ENCODE data around the gene ICOS.
"Not testable (repeated sequence)": the region's sequence is repeated elsewhere in the genome, so short reads cannot be mapped to it uniquely, and the experiment has no call there.

ICOS gene

GRCh38 chr2:203918839-203919238 lies 17.7 kb upstream of the ICOS start:
- DNase-seq = no peak

GRCh38 chr2:203925512-203926158 lies 10.9 kb upstream of the ICOS start:
- DNase-seq = no peak

DNA sequence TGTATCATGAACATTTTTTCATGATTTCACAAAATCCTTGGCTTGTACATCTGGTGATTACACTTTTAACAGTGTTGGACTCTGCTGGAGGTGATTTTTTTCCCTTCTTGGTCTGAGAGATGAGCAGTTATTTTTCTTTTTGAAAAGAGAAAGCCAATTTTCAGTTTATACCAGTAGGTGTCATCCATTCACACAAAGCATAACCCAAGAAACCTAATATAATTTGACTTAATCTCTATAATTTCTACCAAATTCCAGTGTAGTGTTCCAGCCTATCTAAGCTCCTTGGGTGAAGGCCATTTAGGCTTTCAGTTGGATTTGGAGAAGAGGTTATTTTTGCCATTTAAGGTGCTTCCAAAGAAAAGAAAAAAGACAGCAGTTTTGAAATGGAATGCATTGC lies 7.7 kb upstream of the ICOS start:
- DNase-seq = no peak

- DNase-seq = not testable (repeated sequence)
Measured at GRCh38 chr2:203931262-203931661, 5.3 kb upstream of the ICOS start.

- no peak for DNase-seq
Measured at GRCh38 chr2:203934041-203934492, 2.5 kb upstream of the ICOS start.

- no peak for DNase-seq
Measured at GRCh38 chr2:203934711-203935438, 1.7 kb upstream of the ICOS start.

GRCh38 chr2:203935568-203935967 lies 995 bp upstream of the ICOS start:
- DNase-seq = no peak

- no peak for DNase-seq
Measured at GRCh38 chr2:203936949-203937348, 386 bp downstream of the ICOS start.

- no peak for DNase-seq
Measured at GRCh38 chr2:203937788-203938187, 1.2 kb downstream of the ICOS start.

GRCh38 chr2:203940039-203940438 lies 3.5 kb downstream of the ICOS start:
- no peak for DNase-seq

GRCh38 chr2:203943493-203944382 lies 7.2 kb downstream of the ICOS start:
- DNase-seq = not testable (repeated sequence)

DNA sequence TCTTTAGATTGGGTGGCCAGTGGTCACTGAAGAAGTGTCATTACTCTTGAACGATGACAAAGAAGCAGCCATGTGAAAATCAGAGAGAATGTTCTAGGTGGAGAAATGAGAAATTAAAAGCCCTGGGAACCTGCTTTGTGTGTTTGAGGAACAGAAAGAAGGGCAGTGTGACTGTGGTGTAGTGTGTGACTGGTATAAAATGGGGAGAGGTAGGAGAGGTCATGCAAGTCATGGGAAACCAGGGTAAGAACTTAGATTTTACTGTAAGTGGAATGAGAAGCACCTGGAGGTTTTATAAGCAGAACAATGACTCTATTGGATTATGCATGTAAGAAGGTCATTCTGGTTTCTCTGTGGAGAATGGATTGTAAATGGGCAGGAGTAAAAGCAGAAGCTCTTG lies 12.2 kb downstream of the ICOS start:
- DNase-seq = no peak

- DNase-seq = no peak
Measured at GRCh38 chr2:203949228-203949627, 12.7 kb downstream of the ICOS start.

DNA sequence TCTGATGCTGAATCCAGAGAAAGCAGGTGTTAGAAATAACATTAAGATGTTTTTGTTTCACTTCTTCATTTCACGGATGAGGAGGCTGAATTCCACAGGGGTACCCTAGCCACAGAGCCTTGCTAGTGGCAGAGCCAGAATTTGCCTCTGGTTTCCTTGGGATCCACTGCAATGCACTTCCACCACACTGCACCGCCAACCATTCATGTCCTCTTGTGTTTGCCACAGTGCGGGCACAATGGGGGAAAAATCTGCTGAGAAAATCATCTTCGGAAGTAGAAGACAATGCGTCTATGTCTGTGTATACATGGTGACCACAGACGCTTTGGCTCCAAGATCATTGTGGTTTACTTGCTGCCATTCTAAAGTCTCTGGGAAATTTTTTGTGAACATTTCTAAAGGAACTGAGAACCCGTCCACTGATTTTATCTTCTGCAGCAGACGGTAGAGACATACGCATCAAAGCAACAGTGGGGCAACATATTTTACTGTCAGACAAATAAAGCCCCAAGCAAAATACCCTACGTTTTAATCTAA lies 14.9 kb downstream of the ICOS start:
- DNase-seq = no peak

GRCh38 chr2:203959265-203959664 lies 22.7 kb downstream of the ICOS start:
- no peak for DNase-seq

GRCh38 chr2:203959672-203960071 lies 23.1 kb downstream of the ICOS start:
- no peak for DNase-seq

DNA sequence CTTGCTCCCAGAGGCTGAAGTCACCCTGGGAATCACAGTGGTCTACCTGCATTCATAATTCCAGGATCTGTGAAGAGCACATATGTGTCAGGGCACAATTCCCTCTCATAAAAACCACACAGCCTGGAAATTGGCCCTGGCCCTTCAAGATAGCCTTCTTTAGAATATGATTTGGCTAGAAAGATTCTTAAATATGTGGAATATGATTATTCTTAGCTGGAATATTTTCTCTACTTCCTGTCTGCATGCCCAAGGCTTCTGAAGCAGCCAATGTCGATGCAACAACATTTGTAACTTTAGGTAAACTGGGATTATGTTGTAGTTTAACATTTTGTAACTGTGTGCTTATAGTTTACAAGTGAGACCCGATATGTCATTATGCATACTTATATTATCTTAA lies 24.2 kb downstream of the ICOS start:
- DNase-seq = no peak

- not testable (repeated sequence) for DNase-seq
Measured at GRCh38 chr2:203965190-203965589, 28.6 kb downstream of the ICOS start.

- DNase-seq = no peak
Measured at GRCh38 chr2:203971251-203971650, 34.7 kb downstream of the ICOS start.

DNA sequence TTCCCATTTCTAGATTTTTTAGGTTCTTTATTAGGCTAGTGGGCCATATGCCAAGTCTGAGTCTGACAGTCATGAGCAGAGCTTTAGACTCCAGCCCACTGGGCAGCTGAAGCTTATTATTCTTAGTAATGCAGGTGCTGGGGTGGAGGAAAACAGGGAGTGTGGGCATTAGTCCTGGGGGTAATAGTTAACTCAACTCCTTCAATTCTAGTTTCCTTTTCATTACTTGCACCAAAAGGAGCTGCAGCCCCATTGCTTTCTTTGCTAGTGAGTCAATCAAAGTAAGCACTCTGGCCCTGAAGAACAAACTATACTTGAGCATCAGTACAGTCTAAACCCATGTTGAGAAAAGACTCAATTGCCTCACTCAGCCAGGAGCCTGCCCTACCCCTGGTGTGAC lies 35.5 kb downstream of the ICOS start:
- no peak for DNase-seq

DNA sequence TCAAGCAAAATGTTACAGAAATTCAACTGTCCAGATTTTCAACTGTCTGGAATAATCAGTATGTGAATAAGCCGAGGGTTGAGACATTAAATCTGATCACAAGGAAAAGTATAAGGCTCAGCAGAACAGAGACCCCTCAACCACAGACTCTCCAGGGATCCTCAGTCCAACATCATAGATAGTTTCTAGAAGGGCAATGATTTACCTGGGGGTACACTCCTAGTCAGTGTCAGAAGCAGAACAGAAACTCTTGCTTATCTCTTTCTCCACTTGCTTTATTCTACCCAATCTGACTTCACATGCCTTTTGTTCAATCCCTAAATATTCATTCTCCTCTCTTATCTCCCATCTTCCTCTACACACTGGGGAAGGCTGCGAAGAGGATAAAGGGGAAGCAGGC lies 36.4 kb downstream of the ICOS start:
- no peak for DNase-seq

DNA sequence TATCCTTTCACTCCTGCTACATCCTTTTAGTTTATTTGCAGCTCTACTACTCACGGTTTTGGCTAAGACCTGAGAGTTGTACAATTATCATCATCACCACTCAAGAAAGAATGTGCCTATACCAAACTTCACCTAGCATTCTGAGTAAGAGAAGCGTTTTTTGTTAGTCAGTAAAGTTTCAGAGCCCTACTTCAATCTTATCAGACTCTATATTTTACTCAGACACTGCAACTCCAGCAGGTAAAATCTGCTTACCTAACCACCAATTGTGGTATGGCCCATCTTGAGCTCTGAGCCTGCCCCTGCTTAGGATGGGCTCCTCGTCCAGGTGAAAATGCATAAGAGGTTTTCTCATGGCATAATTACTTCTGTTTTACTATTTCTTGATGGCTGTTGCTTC lies 37.1 kb downstream of the ICOS start:
- DNase-seq = no peak

- DNase-seq = no peak
Measured at GRCh38 chr2:203975912-203976311, 39.3 kb downstream of the ICOS start.

All from SIG-M5 (cell line).